Neural cell (in vitro differentiated cells): ENCODE measurements around the gene SSR4.

Experiments
- POLR2AphosphoS5 ChIP-seq: IDR thresholded peaks from 2 replicates; pipeline ENCODE4 v1.6.1; 2012
- TF ChIP-seq, protein P1 (sequence below): fragments of 450-650 bp; IDR thresholded peaks from 2 replicates; pipeline ENCODE4 v1.5.1; 2014; ENCODE audit warnings: antibody characterized with exemption, mild to moderate bottlenecking, moderate library complexity; ENCODE audit not compliant: poor library complexity, severe bottlenecking

GRCh38 chrX:153784325-153784967 is 10.0 kb upstream of the SSR4 start:
- TF ChIP-seq, protein P1, sequence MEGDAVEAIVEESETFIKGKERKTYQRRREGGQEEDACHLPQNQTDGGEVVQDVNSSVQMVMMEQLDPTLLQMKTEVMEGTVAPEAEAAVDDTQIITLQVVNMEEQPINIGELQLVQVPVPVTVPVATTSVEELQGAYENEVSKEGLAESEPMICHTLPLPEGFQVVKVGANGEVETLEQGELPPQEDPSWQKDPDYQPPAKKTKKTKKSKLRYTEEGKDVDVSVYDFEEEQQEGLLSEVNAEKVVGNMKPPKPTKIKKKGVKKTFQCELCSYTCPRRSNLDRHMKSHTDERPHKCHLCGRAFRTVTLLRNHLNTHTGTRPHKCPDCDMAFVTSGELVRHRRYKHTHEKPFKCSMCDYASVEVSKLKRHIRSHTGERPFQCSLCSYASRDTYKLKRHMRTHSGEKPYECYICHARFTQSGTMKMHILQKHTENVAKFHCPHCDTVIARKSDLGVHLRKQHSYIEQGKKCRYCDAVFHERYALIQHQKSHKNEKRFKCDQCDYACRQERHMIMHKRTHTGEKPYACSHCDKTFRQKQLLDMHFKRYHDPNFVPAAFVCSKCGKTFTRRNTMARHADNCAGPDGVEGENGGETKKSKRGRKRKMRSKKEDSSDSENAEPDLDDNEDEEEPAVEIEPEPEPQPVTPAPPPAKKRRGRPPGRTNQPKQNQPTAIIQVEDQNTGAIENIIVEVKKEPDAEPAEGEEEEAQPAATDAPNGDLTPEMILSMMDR, result no peak
- TF ChIP-seq POLR2AphosphoS5, result no peak
